Muscle of back (tissue), 11 donors: ENCODE results near the gene ALOX12B. TPM values are rescaled to one million over a fixed set of nuclear protein-coding genes. Genes with fewer than 3 reads are reported as not detected.
"Not testable (repeated sequence)": the region's sequence is repeated elsewhere in the genome, so short reads cannot be mapped to it uniquely, and the experiment has no call there.

Experiments
- DNase-seq, 3 donors: peaks; one replicate each; pipeline versions ENCODE4 v3.0.0 to v3.0.0-alpha.2; 2013
- polyA plus RNA-seq, 10 donors: library from polyadenylated mRNA; unstranded; fragments of 120-200 nt; gene quantifications; one replicate each; pipeline ENCODE4 v1.2.1, GENCODE V29; 2013; ENCODE audit not compliant: insufficient read length in 10 of 10

Gene ALOX12B
- polyA plus RNA-seq, 10 donors, result 0.38 TPM; not detected in 9

DNA sequence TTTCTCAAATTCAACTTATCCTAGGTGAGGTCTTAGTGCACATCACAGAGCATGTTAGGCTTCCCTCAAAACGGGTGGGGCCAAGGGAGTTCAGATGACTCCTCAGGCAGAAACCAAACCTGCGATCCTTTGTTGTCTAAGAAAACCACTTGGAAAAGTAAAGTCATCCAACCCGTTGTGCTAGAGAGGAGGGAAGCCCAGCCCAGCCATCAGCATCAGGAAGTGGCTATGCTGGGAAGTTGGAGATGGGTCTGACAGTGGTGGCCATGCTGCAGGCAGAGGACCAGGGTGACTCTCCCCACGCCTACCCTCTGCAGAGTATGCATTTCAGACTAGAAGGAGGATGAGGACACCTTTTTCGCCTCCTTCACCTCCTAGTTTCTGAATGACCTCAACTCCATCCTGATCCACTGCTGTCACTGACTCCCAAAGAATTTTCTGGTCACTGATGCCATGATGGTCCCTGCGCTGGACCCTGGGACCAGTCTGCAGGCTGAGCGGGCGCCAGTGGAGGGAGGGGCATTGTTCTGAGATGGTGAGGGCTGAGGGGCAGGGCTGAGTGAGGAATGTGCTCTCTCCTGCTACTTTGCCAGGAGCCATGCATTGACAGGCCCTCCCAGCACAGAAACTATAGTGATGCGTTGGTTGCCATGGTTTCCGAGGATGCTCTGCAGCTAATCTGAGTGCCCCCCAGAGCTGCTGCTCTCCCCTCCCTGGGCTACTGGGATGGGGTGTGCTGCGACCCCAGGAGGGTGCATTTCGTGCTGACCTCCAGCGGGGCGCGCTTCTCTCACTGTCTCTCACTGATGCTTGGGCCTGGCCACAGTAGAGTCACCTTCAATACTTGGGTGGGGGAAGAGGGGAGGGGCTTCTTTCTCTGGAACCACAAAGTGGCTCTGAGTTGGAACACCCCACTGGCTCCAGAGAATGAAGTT is 20.4 kb downstream of the ALOX12B start:
- DNase-seq, result no peak

DNA sequence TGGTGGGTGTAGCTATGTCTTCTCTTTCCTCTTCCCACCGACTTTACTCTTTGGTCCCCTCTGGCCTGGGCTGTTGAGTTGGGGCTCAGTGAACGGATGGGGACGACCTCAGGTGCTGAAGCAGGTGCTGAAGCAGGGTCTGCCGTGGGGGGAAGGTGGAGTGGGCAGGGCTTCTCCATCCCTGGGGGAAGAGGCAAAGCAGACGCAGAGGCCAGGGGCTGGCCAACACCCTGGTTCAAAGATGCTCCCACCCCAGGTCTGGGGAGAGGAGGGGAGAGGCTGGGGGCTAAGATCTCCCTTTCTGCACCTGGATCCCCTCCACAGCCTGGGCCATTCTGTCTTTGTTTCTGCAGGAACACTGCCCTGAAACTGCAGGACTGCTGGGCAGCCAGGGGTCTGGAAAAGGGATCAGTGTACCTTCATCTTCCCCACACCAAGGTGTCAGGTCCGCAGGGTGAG is 22.9 kb downstream of the ALOX12B start:
- DNase-seq, result no peak

DNA sequence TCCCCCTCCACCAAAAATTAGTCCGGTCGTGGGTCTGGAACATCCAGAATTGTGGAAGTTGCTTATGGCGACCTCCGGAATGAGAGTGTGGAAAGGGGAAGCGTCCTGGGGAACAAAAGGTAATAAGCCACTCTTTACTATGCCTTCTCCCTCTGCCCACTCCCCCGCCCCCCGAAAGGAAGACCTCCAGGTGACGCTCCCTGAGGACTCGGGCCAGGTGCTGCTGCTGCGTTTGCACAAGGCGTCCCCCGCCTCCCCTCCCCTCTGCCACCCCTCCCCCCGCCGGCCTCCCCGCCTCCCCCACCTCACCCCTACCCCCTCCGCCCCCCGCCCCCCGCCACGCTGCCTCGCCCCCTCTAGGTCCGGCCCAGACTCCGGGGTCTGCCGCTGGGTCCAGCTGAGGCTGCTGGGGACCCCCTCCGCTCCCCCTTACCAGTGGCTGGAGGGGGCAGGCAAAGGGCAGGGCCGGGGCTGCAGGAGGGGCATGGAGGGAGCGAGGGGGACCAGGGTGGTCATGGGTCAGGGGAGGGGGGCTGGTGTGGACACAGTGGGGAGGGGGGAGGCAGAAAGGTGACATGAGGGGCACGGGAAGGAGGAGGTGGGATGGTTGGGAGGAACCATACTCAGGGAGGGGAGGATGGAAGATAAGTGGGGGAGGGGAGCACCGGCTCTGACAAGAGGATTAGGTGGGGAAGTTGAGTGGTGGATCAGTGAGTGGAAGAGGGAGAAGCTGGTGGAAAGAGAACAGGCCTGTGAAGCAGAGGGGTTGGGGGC is 23.6 kb downstream of the ALOX12B start:
- DNase-seq, result no peak

DNA sequence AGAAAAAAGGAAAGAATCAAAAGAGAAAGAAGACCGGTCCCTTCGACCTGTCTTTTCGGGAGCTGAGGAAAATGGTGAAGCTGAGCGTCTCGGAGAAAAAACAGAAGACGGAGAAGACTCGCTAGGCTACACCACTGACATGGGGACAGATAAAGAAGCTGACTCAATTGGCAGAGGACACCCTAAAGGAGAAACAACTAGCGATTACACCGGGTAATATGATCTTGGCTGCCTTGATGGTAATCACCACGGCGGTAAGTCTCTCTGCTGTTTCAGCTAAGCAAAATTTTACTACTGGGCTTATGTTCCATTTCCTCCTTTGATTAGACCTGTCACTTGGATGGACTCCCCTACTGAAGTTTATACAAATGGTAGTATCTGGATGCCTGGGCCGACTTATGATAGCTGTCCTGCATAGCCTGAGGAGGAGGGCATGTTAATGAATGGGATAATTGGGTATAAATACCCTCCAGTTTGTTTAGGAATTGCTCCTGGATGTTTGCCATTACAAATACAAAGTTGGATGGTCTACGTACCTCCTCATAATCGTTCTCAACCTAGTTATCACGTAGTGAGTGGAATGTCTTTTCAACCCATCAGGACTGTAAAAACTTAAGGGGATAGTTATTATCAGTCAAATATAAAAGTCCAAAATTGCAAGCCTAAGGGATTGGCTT is 24.6 kb downstream of the ALOX12B start:
- no peak for DNase-seq

GRCh38 chr17:8062435-8062806 is 25.1 kb downstream of the ALOX12B start:
- DNase-seq, result peak in 1 of 3 donors; percentile 27

DNA sequence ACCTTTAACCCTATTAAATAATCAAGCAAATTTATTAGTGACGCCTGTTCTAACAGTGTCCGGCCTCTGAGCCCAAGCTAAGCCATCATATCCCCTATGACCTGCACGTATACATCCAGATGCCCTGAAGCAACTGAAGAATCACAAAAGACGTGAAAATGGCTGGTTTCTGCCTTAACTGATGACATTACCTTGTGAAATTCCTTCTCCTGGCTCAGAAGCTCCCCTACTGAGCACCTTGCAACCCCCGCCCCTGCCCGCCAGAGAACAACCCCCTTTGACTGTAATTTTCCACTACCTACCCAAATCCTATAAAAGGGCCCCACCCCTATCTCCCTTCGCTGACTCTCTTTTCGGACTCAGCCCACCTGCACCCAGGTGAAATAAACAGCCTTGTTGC is 25.7 kb downstream of the ALOX12B start:
- DNase-seq, result not testable (repeated sequence)

DNA sequence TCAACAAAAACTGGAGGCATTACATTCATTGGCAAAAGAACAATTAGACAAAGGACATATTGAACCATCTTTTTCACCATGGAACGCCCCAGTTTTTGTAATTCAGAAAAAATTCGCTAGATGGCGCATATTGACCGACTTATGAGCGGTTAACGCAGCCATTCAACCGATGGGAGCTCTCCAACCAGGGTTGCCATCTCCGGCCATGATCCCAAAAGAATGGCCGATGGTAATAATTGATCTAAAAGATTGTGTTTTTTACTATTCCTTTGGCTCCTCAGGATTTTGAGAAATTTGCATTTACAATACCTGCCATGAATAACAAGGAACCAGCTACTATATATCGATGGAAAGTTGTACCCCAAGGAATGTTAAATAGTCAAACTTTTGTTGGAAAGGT is 27.2 kb downstream of the ALOX12B start:
- peak; percentile 59 to 83 (median 78) for DNase-seq

GRCh38 chr17:8059131-8059530 is 28.4 kb downstream of the ALOX12B start:
- DNase-seq, result no peak

DNA sequence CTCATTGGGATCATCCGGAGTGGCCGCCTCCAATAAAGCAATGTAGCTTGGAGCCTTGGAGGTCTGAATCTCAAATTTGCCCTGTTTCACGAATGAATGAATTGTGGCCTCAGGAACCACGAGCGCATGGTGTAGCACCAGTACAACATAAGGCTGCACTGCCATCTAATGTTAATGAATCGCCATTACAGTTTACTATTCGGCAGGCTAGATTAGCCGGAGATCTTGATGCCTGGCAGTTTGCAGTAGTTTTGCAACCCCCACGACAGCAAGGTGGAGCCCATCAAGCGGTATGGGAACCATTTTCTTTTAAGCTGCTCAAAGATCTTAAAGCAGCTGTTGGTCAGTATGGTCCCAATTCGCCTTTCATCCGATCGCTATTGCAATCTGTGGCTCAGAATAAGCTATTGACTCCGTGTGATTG is 29.8 kb downstream of the ALOX12B start:
- peak; percentile 64 to 83 (median 66) for DNase-seq

GRCh38 chr17:8056976-8057625 is 30.4 kb downstream of the ALOX12B start:
- no peak for DNase-seq

DNA sequence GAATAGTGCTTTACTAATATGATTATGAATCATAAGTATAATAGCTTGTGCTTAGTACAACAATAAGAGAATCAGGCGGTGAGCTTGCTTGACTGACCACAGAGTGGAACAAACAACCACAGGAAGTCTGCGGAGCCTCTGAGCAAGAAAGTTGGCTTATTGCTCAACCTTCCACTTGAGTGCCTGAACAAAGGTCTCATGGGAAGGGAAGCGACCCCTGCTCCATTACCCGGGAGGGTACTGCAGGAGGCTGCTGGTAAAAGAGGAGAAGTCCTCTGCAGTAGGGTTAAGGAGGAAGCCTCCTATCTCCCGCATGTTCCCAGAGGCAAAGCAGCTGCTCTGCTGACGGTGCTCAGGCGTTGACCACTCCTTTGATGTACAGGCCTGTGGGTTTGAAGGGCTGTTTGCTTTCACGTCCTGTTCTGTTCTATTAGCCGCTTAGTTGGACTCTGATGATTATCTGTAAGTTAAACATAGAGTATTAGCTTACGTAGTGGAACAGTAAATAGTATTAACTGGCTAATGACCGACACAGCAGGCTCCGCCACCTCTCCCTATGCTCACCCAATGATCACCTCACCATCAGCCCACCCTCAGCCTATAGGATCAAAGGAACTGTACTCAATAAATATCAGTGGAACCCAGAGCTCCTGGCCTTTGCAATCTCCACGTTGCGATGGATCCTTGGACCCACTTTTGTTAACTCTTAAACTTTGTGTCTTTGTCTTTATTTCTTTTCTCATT is 31.1 kb downstream of the ALOX12B start:
- peak in 1 of 3 donors; percentile 53 for DNase-seq

DNA sequence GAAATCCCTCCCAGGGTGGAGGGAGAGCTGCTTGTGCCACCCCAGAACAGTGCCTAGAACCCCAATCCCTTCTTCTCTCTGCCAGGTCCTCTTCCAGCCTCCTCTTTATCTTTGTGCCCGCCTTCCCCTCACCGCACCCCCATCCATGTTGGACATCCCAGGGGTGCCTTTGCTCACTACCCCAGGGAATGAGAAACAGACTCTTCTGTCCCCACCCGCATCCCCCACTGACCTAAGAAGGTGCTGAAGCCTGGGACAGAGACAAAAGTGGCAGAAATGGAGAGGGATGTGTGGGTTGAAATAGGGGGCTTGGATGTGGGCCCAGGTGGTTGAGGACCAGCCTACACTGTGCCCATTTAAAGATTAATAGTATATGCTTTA is 31.7 kb downstream of the ALOX12B start:
- no peak for DNase-seq

GRCh38 chr17:8053600-8053999 is 33.9 kb downstream of the ALOX12B start:
- DNase-seq, result no peak

GRCh38 chr17:8052256-8053252 is 35.0 kb downstream of the ALOX12B start:
- no peak for DNase-seq

DNA sequence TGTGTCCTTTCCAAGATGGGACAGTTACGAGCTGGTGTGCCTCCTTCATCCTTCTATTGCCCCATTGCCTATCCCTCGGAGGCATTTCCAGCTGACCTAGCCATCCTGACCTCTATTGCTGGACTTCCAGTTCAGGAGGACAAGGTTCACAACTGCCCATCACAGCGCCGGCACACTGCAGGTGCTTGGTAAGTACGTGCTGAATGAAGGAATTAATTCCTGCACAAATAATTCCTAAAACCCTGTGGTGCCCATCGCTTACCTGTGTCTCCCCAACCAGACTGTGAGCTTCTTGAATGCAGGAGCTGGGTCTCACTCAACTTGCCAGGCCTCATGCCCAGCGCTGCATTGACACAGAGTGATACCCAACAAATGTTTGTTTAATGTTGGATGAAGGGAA is 35.7 kb downstream of the ALOX12B start:
- DNase-seq, result no peak

DNA sequence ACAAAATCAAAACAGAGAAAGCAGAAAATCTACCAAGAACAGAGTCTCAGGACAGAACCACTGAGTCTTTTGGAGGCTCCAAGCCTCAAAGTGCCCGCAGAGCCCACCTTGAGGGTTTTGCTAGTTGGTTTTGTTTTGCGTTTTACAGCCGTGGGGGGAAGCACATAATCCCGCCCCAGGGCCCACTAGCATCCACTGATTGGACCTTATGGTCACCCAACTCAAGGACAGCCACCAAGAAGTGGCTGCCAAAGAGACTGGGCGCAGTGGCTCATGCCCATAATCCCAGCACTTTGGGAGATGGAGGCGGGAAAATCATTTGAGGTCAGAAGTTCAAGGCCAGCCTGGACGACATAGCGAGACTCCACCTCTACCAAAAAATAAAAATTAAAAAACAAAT is 38.8 kb downstream of the ALOX12B start:
- DNase-seq, result no peak

GRCh38 chr17:8048236-8048635 is 39.3 kb downstream of the ALOX12B start:
- DNase-seq, result no peak

- no peak for DNase-seq
Observed at GRCh38 chr17:8047769-8048110, 39.8 kb downstream of the ALOX12B start.

GRCh38 chr17:8046929-8047768 is 40.4 kb downstream of the ALOX12B start:
- no peak for DNase-seq
